Activated CD4-positive, alpha-beta memory T cell treated with anti-CD3 and anti-CD28 coated beads for 36 hours (primary cell): Measurements from ENCODE around the gene CTSF. TPM values are rescaled to one million over a fixed set of nuclear protein-coding genes. Genes with fewer than 3 reads are reported as not detected.

ENCODE experiments used
- CTCF ChIA-PET: fragments of 350-600 bp; sonication (Branson Sonifier 250); formaldehyde crosslinking; loops from one replicate; lab custom pipeline; 2021; ENCODE audit warnings: antibody characterized with exemption, inconsistent platforms; lab: Charles Lee
- POLR2A ChIA-PET: fragments of 350-600 bp; sonication (Branson Sonifier 250); formaldehyde crosslinking; loops from one replicate; lab custom pipeline; 2021; ENCODE audit warnings: antibody characterized with exemption; lab: Charles Lee
- DNase-seq: peaks from one replicate; pipeline ENCODE4 v3.0.0-alpha.2; 2020
- H3K27ac Mint-ChIP-seq: one replicate; pipeline ENCODE4 v1.8.0; 2021; ENCODE audit warnings: mixed read lengths
- H3K27me3 Mint-ChIP-seq: one replicate; pipeline ENCODE4 v1.8.0; 2021; ENCODE audit warnings: mixed read lengths
- H3K36me3 Mint-ChIP-seq: one replicate; pipeline ENCODE4 v1.8.0; 2021; ENCODE audit warnings: mixed read lengths
- H3K4me1 Mint-ChIP-seq: one replicate; pipeline ENCODE4 v1.8.0; 2021; ENCODE audit warnings: low read depth, mixed read lengths
- H3K4me3 Mint-ChIP-seq: one replicate; pipeline ENCODE4 v1.8.0; 2021; ENCODE audit warnings: mild to moderate bottlenecking, mixed read lengths
- H3K9me3 Mint-ChIP-seq: one replicate; pipeline ENCODE4 v1.8.0; 2021; ENCODE audit warnings: mixed read lengths
- intact Hi-C: fragments of 100-400 bp; cut with micrococcal nuclease; formaldehyde crosslinking; loops from one replicate; pipeline ENCODE4 v1.15.1; 2023
- total RNA-seq, 2 experiments: library from RNA; stranded (reverse); gene quantifications; one replicate each; pipeline ENCODE4 v1.2.3, GENCODE V29; 2021

CTSF gene
- total RNA-seq, 2 experiments from 2014 or later = 1.4 to 1.5 TPM

DNA sequence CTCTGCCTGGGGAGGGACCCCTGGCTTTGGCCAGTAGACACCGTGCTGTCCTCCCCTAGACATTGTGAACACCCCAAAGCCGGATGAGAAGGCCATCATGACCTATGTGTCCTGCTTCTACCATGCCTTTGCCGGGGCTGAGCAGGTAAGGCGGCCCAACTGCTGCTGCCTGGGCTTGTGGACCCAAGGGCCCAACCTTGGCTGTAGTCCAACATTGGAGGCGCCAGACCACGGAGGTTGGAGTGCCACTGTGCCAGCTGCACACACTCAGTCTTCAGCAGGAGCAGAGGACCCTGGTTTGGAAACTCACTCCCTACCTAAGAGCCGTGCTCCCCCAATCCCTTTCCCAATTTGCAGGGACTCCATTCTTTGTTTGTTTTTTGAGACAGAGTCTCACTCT, 12.3 kb downstream of the CTSF start:
- H3K36me3 Mint-ChIP-seq = no peaks in the 10 kb centered on the region
- no peak for DNase-seq
- CTCF ChIA-PET = no interaction called here
- intact Hi-C loops = no loop called here
- POLR2A ChIA-PET = no interaction called here
- H3K27me3 Mint-ChIP-seq = peaks cover 8% of the 10 kb centered on the region
- H3K4me3 Mint-ChIP-seq = no peak overlapping the region
- no peaks in the 10 kb centered on the region for H3K9me3 Mint-ChIP-seq
- no peak overlapping the region for H3K27ac Mint-ChIP-seq
- H3K4me1 Mint-ChIP-seq = no peaks in the 10 kb centered on the region

DNA sequence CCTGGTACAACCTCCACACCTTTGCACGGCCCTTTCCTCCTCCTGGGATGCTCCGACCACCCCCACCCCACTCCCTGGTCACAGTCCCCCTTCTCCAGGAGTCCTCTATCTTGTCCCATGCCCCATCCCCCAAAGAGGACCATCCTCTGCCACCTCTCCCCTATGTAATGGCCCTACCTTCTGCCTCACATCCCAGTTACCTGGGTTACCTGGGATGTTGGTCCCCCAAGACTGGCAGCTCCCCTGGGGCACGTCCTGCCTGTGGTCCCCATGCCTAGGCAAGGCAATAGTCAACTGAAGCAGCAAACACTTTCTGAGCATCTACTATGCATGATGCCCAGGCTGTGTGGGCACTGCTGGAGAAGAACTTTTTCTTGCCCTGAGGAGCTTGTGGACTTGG, 13.0 kb downstream of the CTSF start:
- DNase-seq = no peak
- ChIA-PET POLR2A (interaction anchor here (1.0 kb wide), 1 partner anchor 9 kb away, joined by 3 read pairs; the partner anchor contains the start of genes ACTN3 and ZDHHC24), CTCF (interaction anchor here (1.6 kb wide), 1 partner anchor 10 kb away, joined by 5 read pairs; the partner anchor contains the start of gene ZDHHC24)
- H3K27me3 Mint-ChIP-seq = peaks cover 8% of the 10 kb centered on the region
- intact Hi-C loops = no loop called here
- H3K4me3 Mint-ChIP-seq = no peak overlapping the region
- H3K4me1 Mint-ChIP-seq = no peaks in the 10 kb centered on the region
- no peaks in the 10 kb centered on the region for H3K36me3 Mint-ChIP-seq
- no peak overlapping the region for H3K27ac Mint-ChIP-seq
- no peaks in the 10 kb centered on the region for H3K9me3 Mint-ChIP-seq

GRCh38 chr11:66554602-66555001, 13.8 kb downstream of the CTSF start:
- no peak overlapping the region for H3K4me3 Mint-ChIP-seq

GRCh38 chr11:66550887-66551286, 17.5 kb downstream of the CTSF start:
- intact Hi-C loops = no loop called here
- no peaks in the 10 kb centered on the region for H3K36me3 Mint-ChIP-seq
- DNase-seq = no peak
- H3K9me3 Mint-ChIP-seq = no peaks in the 10 kb centered on the region
- H3K4me1 Mint-ChIP-seq = no peaks in the 10 kb centered on the region
- H3K4me3 Mint-ChIP-seq = no peak overlapping the region
- CTCF ChIA-PET = no interaction called here
- H3K27ac Mint-ChIP-seq = no peak overlapping the region
- POLR2A ChIA-PET = no interaction called here
- H3K27me3 Mint-ChIP-seq = peaks cover under 1% of the 10 kb centered on the region

More at GRCh38 chr11:66554602-66555001, 13.8 kb downstream of the CTSF start:
- ChIA-PET CTCF (interaction anchor here (1.6 kb wide), 1 partner anchor 9 kb away, joined by 5 read pairs; the partner anchor contains the start of gene ZDHHC24), POLR2A (interaction anchor here (0.7 to 1.0 kb wide), 2 partner anchors 8 to 850 kb away, joined by 3 read pairs; partner anchors contain the start of genes ACTN3 and ZDHHC24)
- no peak overlapping the region for H3K27ac Mint-ChIP-seq
- H3K27me3 Mint-ChIP-seq = peaks cover 8% of the 10 kb centered on the region
- intact Hi-C loops = no loop called here
- H3K36me3 Mint-ChIP-seq = no peaks in the 10 kb centered on the region
- H3K9me3 Mint-ChIP-seq = no peaks in the 10 kb centered on the region
- H3K4me1 Mint-ChIP-seq = no peaks in the 10 kb centered on the region
- no peak for DNase-seq

DNA sequence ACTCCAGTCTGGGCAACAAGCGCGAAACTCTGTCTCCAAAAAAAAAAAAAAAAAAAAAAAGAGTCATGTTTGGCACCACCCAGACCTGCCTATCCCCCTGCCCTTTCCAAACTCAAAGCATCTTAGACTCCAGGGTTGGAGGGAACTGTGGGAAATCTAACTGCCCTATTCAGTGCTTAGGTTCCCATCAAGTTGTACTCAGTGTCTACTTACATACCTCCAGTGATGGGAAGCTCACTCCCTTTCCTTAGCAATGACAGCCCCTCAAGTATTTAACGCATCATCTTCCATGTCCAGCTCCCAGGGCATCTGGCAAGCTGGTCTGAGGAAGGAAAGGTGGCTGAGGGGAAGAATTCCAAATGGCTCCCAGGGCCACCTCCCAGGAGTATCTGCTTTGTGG, 18.7 kb downstream of the CTSF start:
- no peaks in the 10 kb centered on the region for H3K36me3 Mint-ChIP-seq
- no peak overlapping the region for H3K27ac Mint-ChIP-seq
- H3K4me3 Mint-ChIP-seq = no peak overlapping the region
- peaks cover 3% of the 10 kb centered on the region for H3K4me1 Mint-ChIP-seq
- H3K27me3 Mint-ChIP-seq = no peaks in the 10 kb centered on the region
- intact Hi-C loops = loop anchor here (5.0 kb wide), 1 partner anchor 293 kb away; the partner anchor contains the start of gene RCE1
- no peaks in the 10 kb centered on the region for H3K9me3 Mint-ChIP-seq
- DNase-seq = no peak
- ChIA-PET POLR2A (no interaction called here), CTCF (no interaction called here)

- intact Hi-C loops = loop anchor here (5.0 kb wide), 1 partner anchor 293 kb away; the partner anchor contains the start of gene RCE1
- H3K27me3 Mint-ChIP-seq = no peaks in the 10 kb centered on the region
- POLR2A ChIA-PET = no interaction called here
- H3K9me3 Mint-ChIP-seq = no peaks in the 10 kb centered on the region
- peaks cover 8% of the 10 kb centered on the region for H3K4me1 Mint-ChIP-seq
- no peak overlapping the region for H3K4me3 Mint-ChIP-seq
- H3K36me3 Mint-ChIP-seq = no peaks in the 10 kb centered on the region
- no peak overlapping the region for H3K27ac Mint-ChIP-seq
- no peak for DNase-seq
- CTCF ChIA-PET = no interaction called here
Observed at GRCh38 chr11:66548774-66549630, 19.4 kb downstream of the CTSF start.

GRCh38 chr11:66548041-66548440, 20.4 kb downstream of the CTSF start:
- intact Hi-C loops = loop anchor here (5.0 kb wide), 1 partner anchor 294 kb away; the partner anchor contains the start of gene RCE1
- H3K4me3 Mint-ChIP-seq = no peak overlapping the region
- no peak overlapping the region for H3K27ac Mint-ChIP-seq
- H3K27me3 Mint-ChIP-seq = no peaks in the 10 kb centered on the region
- POLR2A ChIA-PET = no interaction called here
- DNase-seq = no peak
- peaks cover 14% of the 10 kb centered on the region for H3K4me1 Mint-ChIP-seq
- CTCF ChIA-PET = no interaction called here
- no peaks in the 10 kb centered on the region for H3K36me3 Mint-ChIP-seq
- H3K9me3 Mint-ChIP-seq = no peaks in the 10 kb centered on the region

DNA sequence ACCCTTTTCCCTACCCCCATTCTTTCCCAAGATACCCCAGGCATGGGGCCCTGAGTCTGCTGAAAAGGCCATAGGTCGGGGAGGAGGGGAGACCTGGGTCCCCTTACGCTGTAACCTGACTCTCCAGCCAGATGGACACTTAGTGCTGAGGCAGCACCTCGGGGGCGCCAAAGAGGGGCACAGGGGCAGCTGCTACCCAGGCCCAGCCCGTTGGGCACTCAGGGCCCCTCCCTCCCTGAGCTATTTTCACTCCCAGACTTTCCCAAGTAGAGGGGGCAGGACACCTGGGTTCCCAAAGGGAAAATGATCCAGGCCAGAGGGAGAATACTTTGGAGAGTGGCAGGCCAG, 20.8 kb downstream of the CTSF start:
- no peaks in the 10 kb centered on the region for H3K36me3 Mint-ChIP-seq
- CTCF ChIA-PET = no interaction called here
- POLR2A ChIA-PET = no interaction called here
- H3K9me3 Mint-ChIP-seq = no peaks in the 10 kb centered on the region
- H3K27ac Mint-ChIP-seq = no peak overlapping the region
- intact Hi-C loops = loop anchor here (2.0 to 5.0 kb wide), 3 partner anchors 45 to 295 kb away; partner anchors contain the start of genes CCDC87, CCS, RBM4 and RCE1
- H3K4me3 Mint-ChIP-seq = no peak overlapping the region
- no peak for DNase-seq
- H3K4me1 Mint-ChIP-seq = peaks cover 14% of the 10 kb centered on the region
- H3K27me3 Mint-ChIP-seq = no peaks in the 10 kb centered on the region

GRCh38 chr11:66546966-66547661, 21.3 kb downstream of the CTSF start:
- Mint-ChIP-seq H3K4me3 (peak overlapping the region; percentile 80), H3K36me3 (no peaks in the 10 kb centered on the region), H3K9me3 (no peaks in the 10 kb centered on the region), H3K27ac (no peak overlapping the region), H3K27me3 (no peaks in the 10 kb centered on the region), H3K4me1 (peaks cover 14% of the 10 kb centered on the region)
- POLR2A ChIA-PET = interaction anchor here (1.1 to 2.2 kb wide), 6 partner anchors 8 to 131 kb away, joined by 3 to 16 read pairs (median 4); partner anchors contain the start of genes CCDC87, PELI3, RBM4 and RBM4B
- CTCF ChIA-PET = interaction anchor here (1.6 to 4.6 kb wide), 2 partner anchors 45 to 131 kb away, joined by 8 to 44 read pairs; partner anchors contain the start of genes CCDC87, CCS and RBM4B
- intact Hi-C loops = loop anchor here (1.0 to 5.0 kb wide), 6 partner anchors 46 to 295 kb away; partner anchors contain the start of genes CCDC87, CCS, DPP3 and RBM14
- no peak for DNase-seq

DNA sequence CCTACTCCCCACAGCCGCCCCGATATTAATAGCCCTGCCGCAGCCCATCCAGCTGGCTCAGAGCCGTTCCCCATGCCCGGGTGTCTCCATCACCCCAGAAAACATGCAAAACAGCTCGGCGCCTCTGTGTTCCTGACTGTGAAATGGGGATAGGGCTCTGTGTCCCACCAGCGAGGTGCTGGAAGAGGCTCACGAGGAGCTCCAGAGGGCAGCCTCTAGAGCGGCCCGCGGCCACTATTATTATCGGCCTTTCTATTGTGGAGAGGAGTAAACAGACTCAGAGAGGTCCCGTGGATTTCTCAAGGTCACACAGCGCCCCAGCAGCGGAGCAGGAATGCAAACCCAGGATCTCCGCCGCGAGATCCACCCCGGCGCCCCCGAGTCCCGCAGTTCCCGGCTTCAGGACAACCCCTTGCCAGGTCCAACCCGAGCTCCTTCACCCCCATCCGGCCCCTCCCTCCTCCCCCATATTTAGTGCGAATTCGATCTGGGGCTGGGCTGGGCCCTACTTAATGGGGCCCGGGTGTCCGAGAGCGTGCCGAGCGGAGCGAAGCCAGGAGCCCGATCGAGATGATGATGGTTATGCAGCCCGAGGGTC, 21.9 kb downstream of the CTSF start, which contains the start of gene ACTN3:
Gene ACTN3 (plus strand): TSS at position 536 of the 598 bp plus-strand sequence. CDS start 35 bp downstream, at position 571.
- Mint-ChIP-seq H3K4me1 (peaks cover 14% of the 10 kb centered on the region), H3K4me3 (peak within 1 kb of the TSS; percentile 80), H3K27me3 (no peaks in the 10 kb centered on the region), H3K9me3 (no peaks in the 10 kb centered on the region), H3K27ac (no peak within 1 kb of the TSS), H3K36me3 (peaks cover 3% of the 10 kb centered on the region)
- peak; percentile 20 for DNase-seq
- intact Hi-C loops = loop anchor here (1.0 to 5.0 kb wide), 6 partner anchors 46 to 296 kb away; partner anchors contain the start of genes CCDC87, CCS, DPP3 and RBM14
- POLR2A ChIA-PET = interaction anchor here (0.7 to 2.2 kb wide), 13 partner anchors 9 to 309 kb away, joined by 3 to 16 read pairs (median 4); partner anchors contain the start of genes BBS1, CCDC87, DPP3 and PELI3
- CTCF ChIA-PET = interaction anchor here (1.0 to 4.6 kb wide), 5 partner anchors 8 to 131 kb away, joined by 3 to 44 read pairs (median 5); partner anchors contain the start of genes CCDC87, CCS and RBM4B
